Tibial nerve (tissue), 4 donors: Measurements from ENCODE around the gene COL1A1. TPM values are rescaled to one million over a fixed set of nuclear protein-coding genes. Genes with fewer than 3 reads are reported as not detected.

ENCODE experiments used
- DNase-seq, 2 donors: peaks; one replicate each; pipeline ENCODE4 v3.0.0-alpha.2; 2019; ENCODE audit warnings: low spot score in 2 of 2
- H3K27ac ChIP-seq, 4 donors: fragments of 200-600 bp; sonication (generic) in 3 of 4; one replicate each; pipeline ENCODE4 v1.5.1; 2017 to 2019; ENCODE audit warnings: mild to moderate bottlenecking in 1 of 4
- H3K27me3 ChIP-seq, 2 donors: fragments of 200-600 bp; sonication (generic) in 1 of 2; one replicate each; pipeline versions ENCODE4 v1.5.1 to v1.6.0; 2017 to 2019
- H3K36me3 ChIP-seq, 3 donors: fragments of 200-600 bp; sonication (generic); one replicate each; pipeline ENCODE4 v1.5.1; 2018 to 2019
- H3K4me1 ChIP-seq, 4 donors: fragments of 200-600 bp; sonication (generic) in 3 of 4; one replicate each; pipeline ENCODE4 v1.5.1; 2017 to 2019
- H3K4me3 ChIP-seq, 4 donors: fragments of 200-600 bp; sonication (generic) in 3 of 4; one replicate each; pipeline ENCODE4 v1.5.1; 2017 to 2019; ENCODE audit warnings: mild to moderate bottlenecking in 1 of 4, moderate library complexity in 1 of 4
- H3K9me3 ChIP-seq, 4 donors: fragments of 200-600 bp; sonication (generic) in 3 of 4; one replicate each; pipeline ENCODE4 v1.5.1; 2017 to 2019
- EP300 ChIP-seq, 2 donors: sonication (generic); formaldehyde crosslinking; IDR thresholded peaks; one replicate each; pipeline ENCODE4 v1.6.1; 2017; ENCODE audit warnings: antibody characterized with exemption in 2 of 2, mild to moderate bottlenecking in 1 of 2
- POLR2A ChIP-seq, 2 donors: fragments of 450-650 bp; IDR thresholded peaks; one replicate each; pipeline ENCODE4 v1.6.1; 2017; ENCODE audit warnings: antibody characterized with exemption in 2 of 2, mild to moderate bottlenecking in 2 of 2, moderate library complexity in 2 of 2
- WGBS, 2 donors: methylation state at CpG; one replicate each; pipeline ENCODE4 v1.1.5; 2018; 5-methylcytosine and 5-hydroxymethylcytosine counted together
- small RNA-seq: library from RNA; depleted of rRNA; stranded (forward); fragments of <200 nt; gene quantifications from one replicate; pipeline ENCODE3, GENCODE V24; 2016
- total RNA-seq, 4 donors: library from RNA; depleted of rRNA; stranded (reverse); fragments of >200 nt; gene quantifications; one replicate each; pipeline ENCODE4 v1.1.0, GENCODE V29; 2016
- TF ChIP-seq, protein P1 (sequence below), 5 experiments: fragments of 200-600 bp in 3 of 5; fragments of 450-650 bp in 2 of 5; sonication (generic) in 3 of 5; IDR thresholded peaks; one replicate each; pipeline ENCODE4 v1.5.1; 2016 to 2019; ENCODE audit warnings: antibody characterized with exemption in 5 of 5, mild to moderate bottlenecking in 3 of 5, moderate library complexity in 2 of 5

COL1A1 gene
- total RNA-seq, 4 donors from 2014 or later: 31.5 to 185 (median 73.0) TPM

GRCh38 chr17:50135316-50136095, 65.9 kb downstream of the COL1A1 start:
- peaks cover 0 to 64% (median 28%) of the 10 kb centered on the region in 3 donors for H3K36me3 ChIP-seq
- H3K27ac ChIP-seq: no peak overlapping the region
- DNase-seq: no peak
- TF ChIP-seq, protein P1, sequence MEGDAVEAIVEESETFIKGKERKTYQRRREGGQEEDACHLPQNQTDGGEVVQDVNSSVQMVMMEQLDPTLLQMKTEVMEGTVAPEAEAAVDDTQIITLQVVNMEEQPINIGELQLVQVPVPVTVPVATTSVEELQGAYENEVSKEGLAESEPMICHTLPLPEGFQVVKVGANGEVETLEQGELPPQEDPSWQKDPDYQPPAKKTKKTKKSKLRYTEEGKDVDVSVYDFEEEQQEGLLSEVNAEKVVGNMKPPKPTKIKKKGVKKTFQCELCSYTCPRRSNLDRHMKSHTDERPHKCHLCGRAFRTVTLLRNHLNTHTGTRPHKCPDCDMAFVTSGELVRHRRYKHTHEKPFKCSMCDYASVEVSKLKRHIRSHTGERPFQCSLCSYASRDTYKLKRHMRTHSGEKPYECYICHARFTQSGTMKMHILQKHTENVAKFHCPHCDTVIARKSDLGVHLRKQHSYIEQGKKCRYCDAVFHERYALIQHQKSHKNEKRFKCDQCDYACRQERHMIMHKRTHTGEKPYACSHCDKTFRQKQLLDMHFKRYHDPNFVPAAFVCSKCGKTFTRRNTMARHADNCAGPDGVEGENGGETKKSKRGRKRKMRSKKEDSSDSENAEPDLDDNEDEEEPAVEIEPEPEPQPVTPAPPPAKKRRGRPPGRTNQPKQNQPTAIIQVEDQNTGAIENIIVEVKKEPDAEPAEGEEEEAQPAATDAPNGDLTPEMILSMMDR (IDR thresholded peaks at IDR 0.05): no peak
- TF ChIP-seq EP300 (IDR thresholded peaks at IDR 0.05) (no peak), POLR2A (IDR thresholded peaks at IDR 0.05) (no peak)
- no peak overlapping the region for H3K4me3 ChIP-seq
- 89 to 90% methylated on average over 13 to 16 of the region's 16 CpGs for WGBS, 2 donors
- H3K27me3 ChIP-seq: peaks cover 0 to 7% of the 10 kb centered on the region in 2 donors
- peaks cover 0 to 26% (median 5%) of the 10 kb centered on the region in 4 donors for H3K4me1 ChIP-seq
- no peaks in the 10 kb centered on the region for H3K9me3 ChIP-seq

DNA sequence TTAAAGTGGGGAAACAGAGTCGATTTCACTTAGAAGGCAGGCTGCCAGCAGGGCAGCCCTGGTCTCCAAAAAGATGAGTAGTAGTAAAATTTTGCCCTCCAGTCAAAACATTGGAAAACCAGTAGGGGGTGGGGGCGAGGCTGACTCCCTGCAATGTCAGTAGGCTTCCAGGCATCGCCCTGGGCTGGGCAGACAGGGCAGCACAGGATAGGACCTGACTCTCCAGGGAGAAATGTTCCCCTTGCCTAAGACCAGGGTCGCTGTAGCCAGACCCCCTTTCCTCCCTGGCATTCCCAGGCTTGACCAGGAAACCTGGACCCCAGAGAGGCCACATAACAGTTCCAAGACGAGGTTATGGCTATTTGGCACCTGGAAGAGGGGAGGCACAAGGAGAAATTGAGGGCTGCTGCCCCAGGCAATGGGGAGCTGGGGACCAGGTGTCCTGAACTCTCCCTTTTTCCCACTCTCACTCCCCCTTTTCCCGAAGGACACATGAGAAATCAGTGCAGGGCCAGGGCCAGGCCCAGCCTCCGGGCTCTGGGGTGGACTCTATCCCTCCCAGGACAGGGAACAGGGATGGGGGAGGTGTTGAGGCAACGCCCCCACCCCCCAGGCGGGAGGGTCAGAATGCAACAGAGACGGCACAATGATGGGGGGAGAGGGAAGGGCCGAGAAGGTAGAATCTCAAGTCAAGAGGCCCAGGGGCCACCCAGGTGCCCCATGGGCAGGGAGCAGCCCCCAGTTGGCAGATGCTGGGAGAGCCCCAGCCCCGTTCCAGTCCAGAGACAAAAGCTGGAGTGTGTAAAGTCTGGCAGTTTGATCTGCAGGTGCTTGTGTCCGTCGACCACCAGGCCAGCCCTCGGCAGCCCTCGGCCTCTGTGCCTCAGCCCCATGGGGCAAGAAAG, 67.0 kb downstream of the COL1A1 start:
- 60 to 64% methylated on average over 16 of the region's 16 CpGs for WGBS, 2 donors
- TF ChIP-seq EP300 (IDR thresholded peaks at IDR 0.05): no peak
- no peak for TF ChIP-seq POLR2A (IDR thresholded peaks at IDR 0.05)
- TF ChIP-seq, protein P1 (IDR thresholded peaks at IDR 0.05): no peak

DNA sequence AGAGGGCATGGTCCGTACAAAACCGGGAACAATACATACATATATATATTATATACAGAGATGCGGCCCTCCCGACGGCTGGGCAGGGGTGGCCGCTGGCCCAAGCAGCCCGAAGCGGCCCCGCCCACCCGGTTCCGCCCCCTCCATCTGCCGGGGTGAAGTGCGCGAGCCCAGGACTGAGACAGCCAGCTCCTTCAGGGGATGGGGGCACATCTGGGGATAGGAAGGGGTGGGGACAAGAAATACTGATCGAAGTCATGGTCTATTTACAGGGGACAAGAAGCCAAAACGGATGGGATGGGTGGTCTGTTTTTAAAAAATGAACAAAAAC, 67.7 kb downstream of the COL1A1 start:
- Histone ChIP-seq H3K9me3 (no peaks in the 10 kb centered on the region), H3K27ac (no peak overlapping the region), H3K36me3 (peaks cover 0 to 48% (median 18%) of the 10 kb centered on the region in 3 donors), H3K4me1 (peaks cover 0 to 37% (median 15%) of the 10 kb centered on the region in 4 donors), H3K27me3 (peaks cover 0 to 21% of the 10 kb centered on the region in 2 donors), H3K4me3 (no peak overlapping the region)
- WGBS, 2 donors: 17 to 18% methylated on average over 16 of the region's 16 CpGs
- DNase-seq: no peak
- TF ChIP-seq, protein P1 (IDR thresholded peaks at IDR 0.05): no peak
- TF ChIP-seq EP300 (IDR thresholded peaks at IDR 0.05): no peak
- no peak for TF ChIP-seq POLR2A (IDR thresholded peaks at IDR 0.05)

More for the DNA sequence above, 67.0 kb downstream of the COL1A1 start:
- no peak overlapping the region for H3K4me3 ChIP-seq
- peaks cover 0 to 55% (median 25%) of the 10 kb centered on the region in 3 donors for H3K36me3 ChIP-seq
- no peak for DNase-seq
- H3K9me3 ChIP-seq: no peaks in the 10 kb centered on the region
- peaks cover 0 to 30% (median 7%) of the 10 kb centered on the region in 4 donors for H3K4me1 ChIP-seq
- H3K27ac ChIP-seq: no peak overlapping the region
- H3K27me3 ChIP-seq: peaks cover 0 to 14% of the 10 kb centered on the region in 2 donors

Small RNAs within 50 kb of the gene (small RNA-seq; reads per million reads assigned to genes)
- gene SUMO2P7: not detected

Other genes starting within 250 kb of the COL1A1 start
- gene DLX4, start 232.4 kb downstream of the COL1A1 start, total RNA-seq: not detected
- gene DLX3, start 206.4 kb downstream of the COL1A1 start, total RNA-seq: under 1 TPM in 1 of 4 donors, not detected in 3; 0.30 TPM
- 10 to 100 TPM; 59.2 to 85.7 (median 69.1) TPM for gene ITGA3, start 145.5 kb downstream of the COL1A1 start, total RNA-seq
- 10 to 100 TPM; 37.9 to 77.7 (median 49.8) TPM for gene PDK2, start 106.3 kb downstream of the COL1A1 start, total RNA-seq
- gene SAMD14, start 71.5 kb downstream of the COL1A1 start, total RNA-seq: 1 to 10 TPM in 2 of 4 donors, under 1 TPM in 2; 0.63 to 1.5 (median 1.1) TPM
- gene PPP1R9B, start 51.0 kb downstream of the COL1A1 start, total RNA-seq: 10 to 100 TPM; 28.4 to 54.9 (median 36.9) TPM
- 1 to 10 TPM; 1.8 to 7.8 (median 4.9) TPM for gene SGCA, start 35.6 kb downstream of the COL1A1 start, total RNA-seq
- gene TMEM92, start 72.8 kb upstream of the COL1A1 start, total RNA-seq: under 1 TPM in 2 of 4 donors, not detected in 2; 0.44 to 0.59 TPM
- gene XYLT2, start 144.5 kb upstream of the COL1A1 start, total RNA-seq: 10 to 100 TPM; 27.6 to 32.3 (median 29.9) TPM
- gene MRPL27, start 171.6 kb upstream of the COL1A1 start, total RNA-seq: 10 to 100 TPM; 32.4 to 45.9 (median 34.9) TPM
- gene EME1, start 171.6 kb upstream of the COL1A1 start, total RNA-seq: 1 to 10 TPM in 2 of 4 donors, under 1 TPM in 2; 0.42 to 1.7 (median 1.1) TPM
- gene LRRC59, start 195.9 kb upstream of the COL1A1 start, total RNA-seq: 10 to 100 TPM; 26.0 to 72.6 (median 36.3) TPM
- 10 to 100 TPM; 20.5 to 69.3 (median 31.9) TPM for gene ACSF2, start 224.6 kb upstream of the COL1A1 start, total RNA-seq